Chondrocyte (in vitro differentiated cells): ENCODE data around the gene RPTOR. TPM values are rescaled to one million over a fixed set of nuclear protein-coding genes. Genes with fewer than 3 reads are reported as not detected.

Source experiments
- DNase-seq: peaks from one replicate; pipeline ENCODE4 v3.0.0; 2021; ENCODE audit warnings: mixed read lengths, low spot score
- H3K27ac Mint-ChIP-seq: one replicate; pipeline ENCODE4 v1.8.0; 2021; ENCODE audit warnings: mild to moderate bottlenecking, moderate library complexity, mixed read lengths; ENCODE audit not compliant: unreplicated experiment
- H3K27me3 Mint-ChIP-seq: 2 replicates; pipeline ENCODE4 v1.8.0; 2021; ENCODE audit warnings: low read depth, mixed read lengths
- H3K36me3 Mint-ChIP-seq: 2 replicates; pipeline ENCODE4 v1.8.0; 2021; ENCODE audit warnings: low read depth, mixed read lengths
- H3K4me1 Mint-ChIP-seq: 2 replicates; pipeline ENCODE4 v1.8.0; 2021; ENCODE audit warnings: low read depth, mild to moderate bottlenecking, mixed read lengths
- H3K4me3 Mint-ChIP-seq: one replicate; pipeline ENCODE4 v1.8.0; 2021; ENCODE audit warnings: mild to moderate bottlenecking, moderate library complexity, mixed read lengths; ENCODE audit not compliant: unreplicated experiment
- H3K9me3 Mint-ChIP-seq: 2 replicates; pipeline ENCODE4 v1.8.0; 2021; ENCODE audit warnings: low read depth, mixed read lengths
- CTCF ChIP-seq: fragments of 200-600 bp; sonication (generic); IDR thresholded peaks from 2 replicates; pipeline ENCODE4 v1.5.0; 2021; ENCODE audit warnings: antibody characterized with exemption, mild to moderate bottlenecking, moderate library complexity
- total RNA-seq: library from RNA; stranded (reverse); gene quantifications from 3 replicates; pipeline ENCODE4 v1.2.1, GENCODE V29; 2021

Gene RPTOR
- total RNA-seq, 1 donor from 2014 or later, result 30.9 TPM

- DNase-seq, result peak; percentile 81
- no peak overlapping the region for H3K27ac Mint-ChIP-seq
- TF ChIP-seq CTCF, result no peak
- no peaks in the 10 kb centered on the region for H3K9me3 Mint-ChIP-seq
- H3K4me1 Mint-ChIP-seq, result peaks cover 39% of the 10 kb centered on the region
- H3K36me3 Mint-ChIP-seq, result peaks cover 8% of the 10 kb centered on the region
- H3K27me3 Mint-ChIP-seq, result no peaks in the 10 kb centered on the region
- no peak overlapping the region for H3K4me3 Mint-ChIP-seq
These were observed 343.9 kb downstream of the RPTOR start for GRCh38 chr17:80888276-80889160.

- no peak overlapping the region for H3K27ac Mint-ChIP-seq
- no peaks in the 10 kb centered on the region for H3K9me3 Mint-ChIP-seq
- no peaks in the 10 kb centered on the region for H3K27me3 Mint-ChIP-seq
- TF ChIP-seq CTCF, result no peak
- H3K4me1 Mint-ChIP-seq, result peaks cover 49% of the 10 kb centered on the region
- peak; percentile 90 for DNase-seq
- H3K4me3 Mint-ChIP-seq, result no peak overlapping the region
- peaks cover 13% of the 10 kb centered on the region for H3K36me3 Mint-ChIP-seq
These were observed 344.9 kb downstream of the RPTOR start for GRCh38 chr17:80889231-80890195.

GRCh38 chr17:80890196-80890920 is 345.7 kb downstream of the RPTOR start:
- Mint-ChIP-seq H3K4me1 (peaks cover 52% of the 10 kb centered on the region), H3K27me3 (no peaks in the 10 kb centered on the region), H3K36me3 (peaks cover 16% of the 10 kb centered on the region), H3K27ac (peak overlapping the region; percentile 99), H3K4me3 (no peak overlapping the region), H3K9me3 (no peaks in the 10 kb centered on the region)
- peak; percentile 26 for TF ChIP-seq CTCF
- DNase-seq, result peak; percentile 81

- Mint-ChIP-seq H3K27me3 (no peaks in the 10 kb centered on the region), H3K9me3 (no peaks in the 10 kb centered on the region), H3K27ac (peak overlapping the region; percentile 99), H3K4me1 (peaks cover 52% of the 10 kb centered on the region), H3K4me3 (peak overlapping the region; percentile 61), H3K36me3 (peaks cover 16% of the 10 kb centered on the region)
- DNase-seq, result no peak
- no peak for TF ChIP-seq CTCF
These were observed 346.3 kb downstream of the RPTOR start for GRCh38 chr17:80890921-80891396.
